ENCODE measurements around the gene PTCD1.
A peak's percentile ranks its signal among the peaks of the same experiment; 100 is the strongest.

The PTCD1 gene

DNA sequence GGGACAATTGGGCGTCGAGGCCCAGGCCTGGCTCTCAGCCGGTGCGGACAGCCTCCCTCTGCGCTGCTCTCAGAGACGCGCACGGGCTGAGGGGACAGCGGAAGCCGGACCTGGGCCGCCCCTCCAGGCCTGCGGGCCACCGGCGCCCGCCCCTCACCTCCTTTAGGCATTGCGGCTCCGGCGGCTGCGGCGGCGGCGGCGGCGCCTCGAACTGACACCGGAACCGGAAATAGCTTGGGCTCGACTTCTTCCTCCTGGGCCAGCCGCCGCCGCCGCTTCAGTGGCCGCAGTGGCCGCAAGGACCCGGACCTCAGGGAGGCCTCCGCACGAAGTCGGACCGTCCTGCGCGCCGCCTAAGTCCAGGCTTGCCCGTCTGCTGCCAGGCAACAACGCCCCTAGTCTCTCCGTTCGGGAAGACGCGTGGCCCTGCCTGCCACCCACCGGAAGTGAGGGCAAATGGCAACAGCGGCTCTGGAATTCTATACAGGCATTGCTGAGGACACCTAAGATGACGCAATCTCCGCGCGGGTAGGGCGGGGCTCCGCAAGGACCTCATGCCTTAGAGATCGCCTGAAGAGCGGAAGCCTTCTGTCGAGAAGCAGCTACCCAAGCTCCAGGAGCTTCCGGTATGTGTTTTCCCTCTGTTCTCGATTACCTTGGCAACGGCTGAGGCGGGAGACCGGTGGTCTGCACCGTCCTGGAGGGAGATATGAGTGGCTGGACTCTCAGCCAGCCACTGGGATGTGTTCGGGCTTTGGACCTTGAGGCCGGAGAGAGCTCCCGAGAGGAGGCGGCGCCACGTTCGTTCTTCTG lies 30.0 kb downstream of the PTCD1 start, which contains the start of the genes BUD31 and PDAP1:
Gene BUD31, plus strand, starts transcription at position 591 of the 813 bp plus-strand sequence. CDS start 2,124 bp downstream, outside the sequence.
Gene PDAP1, minus strand, starts transcription at position 219 of the 813 bp plus-strand sequence. Its CDS starts 49 bp downstream, at position 170.
- DNase-seq, result peak; percentile 95

- DNase-seq, result peak; percentile 41
These were observed 30.7 kb downstream of the PTCD1 start for GRCh38 chr7:99407872-99408378.

- no peak for DNase-seq
These were observed 32.0 kb downstream of the PTCD1 start for GRCh38 chr7:99406557-99406956.

- DNase-seq, result no peak
These were observed 33.6 kb downstream of the PTCD1 start for GRCh38 chr7:99404977-99405320.

DNA sequence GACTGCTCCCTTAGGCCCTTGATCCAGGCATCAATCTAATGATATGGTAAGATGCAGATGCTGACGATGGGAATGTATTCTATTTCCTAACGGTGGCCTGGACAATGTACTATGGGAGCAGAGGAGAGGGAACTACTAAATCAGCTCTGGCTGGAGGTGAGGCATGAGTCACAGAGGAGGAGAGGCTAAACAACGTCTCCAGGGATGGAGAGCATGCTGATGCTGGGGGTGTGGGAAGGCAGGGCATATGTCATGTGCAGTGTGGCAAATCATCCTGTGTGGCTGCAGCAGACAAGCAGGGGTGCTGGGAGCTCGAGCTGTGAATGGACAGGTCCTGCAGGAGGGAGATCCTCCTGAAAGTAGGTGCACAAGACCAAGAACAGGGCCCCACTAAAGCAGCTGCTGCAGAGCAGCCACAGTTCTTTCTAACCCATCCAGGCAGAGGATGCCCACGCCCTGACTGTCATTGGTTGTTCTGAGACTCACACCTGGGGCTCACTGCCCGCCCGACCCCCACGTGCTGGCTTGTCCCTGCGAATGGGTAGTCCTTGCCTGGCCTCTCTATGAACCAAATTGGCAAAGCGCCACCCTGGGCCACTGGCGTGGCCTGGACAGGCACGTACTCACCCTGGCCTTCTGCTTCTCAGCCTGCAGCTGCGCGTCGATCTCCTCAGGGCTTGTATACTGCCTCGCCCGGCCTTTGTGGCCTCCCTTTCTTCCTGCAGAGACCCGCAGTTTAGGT lies 34.2 kb downstream of the PTCD1 start:
- no peak for DNase-seq

- no peak for DNase-seq
These were observed 34.8 kb downstream of the PTCD1 start for GRCh38 chr7:99403764-99404163.

- DNase-seq, result no peak
These were observed 35.7 kb downstream of the PTCD1 start for GRCh38 chr7:99402854-99403253.

DNA sequence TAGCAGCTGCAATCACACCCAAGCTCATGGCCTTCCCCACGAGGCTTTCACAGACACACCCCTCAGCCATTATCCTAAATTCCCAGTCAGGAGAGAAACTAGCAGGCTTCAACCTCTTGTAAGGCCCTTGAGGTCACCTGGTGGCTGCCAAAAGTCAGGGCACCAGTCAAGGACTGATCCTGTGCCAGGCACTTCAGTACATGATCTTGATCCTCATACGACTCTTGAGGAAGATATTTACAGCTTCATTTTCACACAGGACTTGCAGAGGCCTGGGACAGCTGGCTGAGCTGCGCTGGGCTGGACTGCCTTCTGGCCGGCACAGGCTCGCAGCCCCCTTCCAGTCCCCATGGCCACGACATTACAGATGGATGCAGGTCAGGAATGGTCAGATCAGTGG lies 39.0 kb downstream of the PTCD1 start:
- DNase-seq, result no peak

DNA sequence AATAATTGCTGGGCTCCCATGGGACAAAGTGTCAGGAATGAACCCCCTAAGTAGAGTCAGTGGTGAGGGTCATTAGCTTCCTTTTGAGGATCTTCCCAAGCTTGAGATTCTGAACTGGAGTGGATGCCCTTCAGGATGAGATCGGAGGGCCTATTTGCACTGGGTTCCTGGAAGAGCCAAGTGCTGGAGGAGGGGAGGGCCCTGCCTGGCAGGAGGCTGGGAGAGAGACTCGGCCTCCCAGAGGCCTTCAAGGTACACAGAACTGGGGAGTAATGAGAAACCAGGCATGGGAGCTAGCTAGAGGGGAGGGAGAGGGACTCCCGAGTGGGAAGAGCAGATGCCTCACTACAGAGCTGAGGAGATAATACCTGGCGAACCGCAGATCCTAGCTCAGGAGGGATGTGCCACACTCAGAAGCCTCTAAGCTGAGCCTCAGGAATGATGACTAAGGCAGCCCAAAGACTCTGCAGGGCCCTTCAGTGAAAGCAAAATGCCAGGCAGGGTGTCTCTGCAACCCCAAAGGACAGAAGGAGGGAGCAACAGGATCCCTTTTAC lies 39.6 kb downstream of the PTCD1 start:
- no peak for DNase-seq

GRCh38 chr7:99397297-99397983 lies 41.2 kb downstream of the PTCD1 start:
- no peak for DNase-seq

DNA sequence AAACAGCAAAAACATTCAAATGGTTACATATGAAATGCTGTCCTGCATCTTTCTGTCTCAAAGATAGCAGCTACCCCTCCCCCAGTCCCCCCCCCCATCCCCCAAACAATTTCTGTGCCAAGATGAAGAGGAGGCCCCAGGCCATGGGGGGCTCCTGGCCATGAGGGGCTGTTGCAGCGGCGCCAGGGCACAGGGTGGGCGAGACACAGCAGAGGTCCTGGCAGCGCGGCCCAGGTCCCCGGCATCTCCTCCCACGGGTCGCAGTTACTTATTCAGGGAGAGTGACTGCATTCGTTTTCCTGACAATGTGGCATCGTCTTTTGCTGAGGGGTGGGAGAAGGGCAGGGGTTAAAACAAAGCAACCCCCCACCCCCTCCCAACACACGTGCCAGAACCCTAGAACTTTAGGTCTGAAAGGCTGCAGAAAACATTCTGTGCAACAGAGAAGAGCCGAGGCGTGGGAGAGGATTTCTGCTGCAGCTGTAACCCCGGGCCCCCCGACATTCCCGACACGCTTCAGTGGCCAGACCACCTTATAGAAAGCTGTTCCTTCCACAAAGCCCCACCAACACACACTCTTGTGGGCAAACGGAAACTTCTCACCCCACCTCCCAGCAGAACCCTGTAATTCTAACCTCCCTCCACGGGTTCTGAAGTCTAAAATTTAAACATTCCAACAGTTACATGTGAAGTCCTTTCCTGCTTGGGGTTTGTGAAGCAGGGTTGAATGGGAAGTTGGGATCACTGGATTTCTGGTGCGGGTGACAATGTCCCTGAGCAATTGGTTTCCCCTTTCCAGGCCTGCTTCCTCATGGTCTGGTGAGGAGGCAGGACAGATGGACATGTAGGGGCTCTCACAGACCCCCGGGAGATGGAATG lies 41.9 kb downstream of the PTCD1 start:
- DNase-seq, result no peak

DNA sequence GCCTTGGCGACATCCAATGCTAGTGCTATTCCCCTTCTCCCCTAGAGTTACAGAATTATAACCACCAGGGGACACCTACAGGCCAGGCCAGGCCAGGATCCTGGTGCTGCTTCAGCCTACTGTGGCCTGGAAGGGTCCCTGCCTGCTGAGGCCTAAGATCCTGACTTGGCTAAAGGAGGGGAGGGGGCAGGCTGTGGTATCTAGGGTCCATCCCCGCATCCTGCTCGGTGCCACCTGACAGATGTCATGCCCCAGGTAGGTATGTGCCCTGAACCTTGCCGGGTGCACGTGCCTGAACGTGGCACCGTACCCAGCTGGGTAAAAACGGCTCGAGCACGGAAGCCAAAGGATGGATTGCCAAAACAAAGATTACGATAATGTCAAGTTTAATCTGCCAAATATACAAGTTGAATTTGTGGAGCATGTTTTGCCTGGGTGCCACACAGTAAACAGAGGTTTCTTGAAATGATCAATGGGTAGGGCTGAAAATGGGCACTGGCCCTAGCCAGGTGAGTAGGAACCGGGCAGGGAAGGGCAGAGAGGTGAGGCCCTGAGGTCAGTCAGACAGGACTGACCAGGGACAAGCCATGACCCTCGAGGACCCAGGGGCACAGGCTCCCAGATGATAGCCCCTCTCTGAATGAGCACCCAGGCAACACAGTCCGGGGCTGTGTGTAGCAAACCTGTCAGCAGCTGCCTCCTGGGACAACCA lies 42.8 kb downstream of the PTCD1 start:
- no peak for DNase-seq

GRCh38 chr7:99394188-99394502 lies 44.5 kb downstream of the PTCD1 start:
- DNase-seq, result no peak

DNA sequence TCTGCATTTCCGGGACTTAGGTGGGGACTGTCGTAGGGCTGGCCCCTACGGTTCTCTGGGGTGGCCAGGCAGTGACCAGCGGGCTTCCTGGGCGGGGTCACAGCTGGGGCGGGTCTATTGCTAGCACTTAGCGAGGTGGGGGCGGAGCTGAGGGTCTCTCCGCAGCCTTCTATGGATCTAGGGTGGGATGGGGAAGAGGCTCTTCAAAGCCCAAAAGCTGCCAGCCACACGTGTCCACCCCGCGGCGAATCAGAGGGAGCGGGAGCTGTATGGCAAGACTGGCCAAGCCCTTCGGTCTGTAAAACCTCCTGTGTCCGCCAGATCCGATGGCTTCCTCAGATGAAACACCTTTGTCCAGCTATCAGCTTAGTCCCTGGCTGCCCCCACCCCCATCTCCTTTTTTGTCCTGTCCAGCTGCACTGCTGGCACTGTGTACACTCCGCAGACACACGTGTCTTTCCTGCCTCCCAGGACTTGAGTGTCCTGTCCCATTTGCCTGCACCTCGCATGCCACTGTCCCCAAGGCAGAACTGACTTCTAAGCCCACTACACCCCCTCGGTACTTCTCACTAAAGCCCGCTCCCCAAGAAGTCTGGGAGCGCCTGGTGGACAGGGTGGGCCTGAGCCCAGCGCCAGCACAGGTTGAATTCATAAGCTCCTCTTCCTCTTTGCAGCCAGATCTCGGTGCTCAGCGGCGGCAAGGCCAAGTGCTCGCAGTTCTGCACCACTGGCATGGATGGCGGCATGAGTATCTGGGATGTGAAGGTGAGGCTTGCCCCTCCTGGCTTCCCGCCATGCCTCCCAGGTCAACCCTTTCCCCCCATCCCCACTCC lies 45.0 kb downstream of the PTCD1 start:
- no peak for DNase-seq

DNA sequence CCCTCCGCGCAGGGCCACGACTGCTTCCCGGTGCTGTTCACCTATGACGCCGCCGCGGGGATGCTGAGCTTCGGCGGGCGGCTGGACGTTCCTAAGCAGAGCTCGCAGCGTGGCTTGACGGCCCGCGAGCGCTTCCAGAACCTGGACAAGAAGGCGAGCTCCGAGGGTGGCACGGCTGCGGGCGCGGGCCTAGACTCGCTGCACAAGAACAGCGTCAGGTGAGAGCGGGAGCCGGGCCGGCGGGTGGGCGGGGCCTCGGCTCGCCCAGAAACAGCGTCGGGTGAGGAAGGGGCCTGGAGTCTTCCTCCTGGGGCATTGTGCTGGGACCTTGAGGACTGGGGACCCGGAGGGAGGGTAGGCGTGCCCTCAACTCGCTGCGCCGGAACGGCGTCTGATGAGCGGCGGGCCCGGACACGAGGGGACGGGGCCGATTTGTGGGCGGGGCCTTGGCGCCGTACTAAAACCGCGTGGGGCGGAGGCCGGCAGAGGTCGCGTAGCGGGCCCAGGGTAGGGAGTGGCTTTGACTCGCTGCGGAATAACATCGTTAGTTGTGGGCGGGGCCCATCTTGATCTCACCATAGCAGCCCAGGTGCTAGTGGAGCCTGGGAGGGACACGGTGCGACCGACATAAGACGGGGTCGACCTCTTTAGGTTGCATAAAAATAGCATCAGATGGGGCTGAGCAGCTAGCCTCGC lies 45.8 kb downstream of the PTCD1 start:
- DNase-seq, result peak; percentile 68

DNA sequence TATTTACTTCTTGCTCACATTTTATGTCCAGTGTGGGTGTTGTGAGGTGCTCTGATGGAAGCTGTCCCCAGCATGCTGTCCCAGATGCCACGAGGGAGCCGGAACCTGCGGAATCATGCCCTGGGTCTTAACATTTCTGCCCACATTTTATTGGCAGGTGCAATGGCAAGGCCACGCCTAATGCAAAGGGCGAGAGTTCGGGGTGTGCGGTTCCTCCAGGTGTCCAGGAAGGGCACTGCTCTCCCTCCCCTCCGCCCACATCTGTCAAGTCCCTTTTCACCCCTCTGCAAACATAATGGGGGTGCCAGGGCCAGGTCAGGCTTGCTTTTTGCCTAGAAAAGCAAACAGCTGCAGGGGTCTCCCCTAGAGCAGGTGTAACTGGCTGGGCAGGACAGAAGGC lies 46.6 kb downstream of the PTCD1 start:
- DNase-seq, result no peak

DNA sequence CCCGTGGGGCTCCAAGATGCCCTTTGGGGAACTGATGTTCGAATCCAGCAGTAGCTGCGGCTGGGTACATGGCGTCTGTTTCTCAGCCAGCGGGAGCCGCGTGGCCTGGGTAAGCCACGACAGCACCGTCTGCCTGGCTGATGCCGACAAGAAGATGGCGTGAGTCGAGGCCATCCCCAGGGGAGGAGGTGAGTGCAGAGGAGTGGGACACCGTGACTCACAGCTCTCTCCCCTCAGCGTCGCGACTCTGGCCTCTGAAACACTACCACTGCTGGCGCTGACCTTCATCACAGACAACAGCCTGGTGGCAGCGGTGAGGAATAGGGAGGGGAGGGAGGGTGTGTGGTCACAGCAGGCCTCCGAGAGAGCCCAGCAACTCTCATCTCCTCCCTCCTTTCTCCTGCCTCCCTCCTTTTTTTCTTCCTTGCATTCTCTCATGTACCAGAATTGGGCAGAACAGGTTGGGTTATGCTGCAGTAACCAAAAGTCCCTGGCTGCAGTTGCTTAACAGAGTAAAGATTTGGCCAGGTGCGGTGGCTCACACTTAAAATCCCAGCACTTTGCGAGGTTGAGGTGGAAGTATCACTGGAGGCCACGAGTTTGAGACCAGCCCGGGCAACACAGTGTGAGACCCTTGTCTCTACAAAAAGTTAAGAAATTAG lies 47.5 kb downstream of the PTCD1 start:
- DNase-seq, result no peak

DNA sequence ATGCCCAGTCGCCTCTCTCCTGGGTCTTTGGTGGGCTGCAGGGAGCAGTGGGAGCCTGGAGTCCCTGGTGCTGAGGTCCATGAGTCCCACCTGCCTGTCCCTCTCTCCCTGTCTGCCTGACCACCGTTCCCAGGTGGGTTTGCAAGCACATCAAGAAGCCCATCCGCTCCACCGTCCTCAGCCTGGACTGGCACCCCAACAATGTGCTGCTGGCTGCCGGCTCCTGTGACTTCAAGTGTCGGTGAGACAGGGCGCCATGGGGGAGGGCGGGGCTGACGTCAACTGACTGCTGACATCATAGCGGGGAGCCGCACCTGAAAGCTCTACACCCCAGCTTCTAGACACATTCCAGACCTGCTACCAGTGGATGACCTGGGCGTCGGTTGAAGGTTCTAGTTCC lies 48.8 kb downstream of the PTCD1 start:
- DNase-seq, result no peak

DNA sequence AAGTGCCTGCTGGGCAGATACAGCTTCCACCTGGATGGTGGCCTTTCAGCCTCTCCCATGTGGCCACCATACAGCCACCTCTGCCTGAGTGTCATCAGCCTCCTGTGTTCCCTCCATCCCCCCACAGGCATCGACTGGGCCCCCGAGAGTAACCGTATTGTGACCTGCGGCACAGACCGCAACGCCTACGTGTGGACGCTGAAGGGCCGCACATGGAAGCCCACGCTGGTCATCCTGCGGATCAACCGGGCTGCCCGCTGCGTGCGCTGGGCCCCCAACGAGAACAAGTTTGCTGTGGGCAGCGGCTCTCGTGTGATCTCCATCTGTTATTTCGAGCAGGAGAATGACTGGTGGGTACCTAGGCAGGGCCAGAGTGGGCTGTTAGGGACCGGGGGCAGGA lies 50.7 kb downstream of the PTCD1 start:
- no peak for DNase-seq
